Tongue (tissue), 2 donors: ENCODE measurements around the gene LYG1. TPM values are rescaled to one million over a fixed set of nuclear protein-coding genes. Genes with fewer than 3 reads are reported as not detected.
"Not testable (repeated sequence)": the region's sequence is repeated elsewhere in the genome, so short reads cannot be mapped to it uniquely, and the experiment has no call there.

ENCODE experiments used
- DNase-seq: peaks from one replicate; pipeline ENCODE4 v3.0.0-alpha.2; 2015
- total RNA-seq: library from RNA; depleted of rRNA; stranded (reverse); fragments of >200 nt; gene quantifications from one replicate; pipeline ENCODE4 v1.2.3, GENCODE V29; 2014

The LYG1 gene
- total RNA-seq, result 0.41 TPM

DNA sequence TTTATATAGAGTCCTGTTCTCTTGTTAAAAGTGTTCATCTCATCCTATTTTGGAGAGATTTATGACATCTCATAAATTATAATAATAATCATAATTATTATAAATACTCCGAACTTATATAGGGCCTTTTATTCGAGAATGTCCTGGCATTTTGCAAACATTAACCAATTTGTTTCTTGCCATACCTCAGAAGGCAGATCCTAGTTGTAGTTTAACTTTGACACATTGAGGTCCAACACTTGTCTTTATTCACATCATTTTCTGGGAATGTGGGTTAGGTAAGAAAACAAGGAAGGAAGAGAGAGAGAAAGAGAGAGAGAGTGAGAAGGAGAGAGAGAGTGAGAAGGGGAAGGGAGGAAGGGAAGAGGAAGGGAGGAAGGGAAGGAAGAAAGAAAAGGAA, at the start of gene LYG1:
Gene LYG1 (minus strand): TSS at position 101 of the 400 bp plus-strand sequence. CDS start 5,527 bp downstream, outside the sequence.
- not testable (repeated sequence) for DNase-seq

DNA sequence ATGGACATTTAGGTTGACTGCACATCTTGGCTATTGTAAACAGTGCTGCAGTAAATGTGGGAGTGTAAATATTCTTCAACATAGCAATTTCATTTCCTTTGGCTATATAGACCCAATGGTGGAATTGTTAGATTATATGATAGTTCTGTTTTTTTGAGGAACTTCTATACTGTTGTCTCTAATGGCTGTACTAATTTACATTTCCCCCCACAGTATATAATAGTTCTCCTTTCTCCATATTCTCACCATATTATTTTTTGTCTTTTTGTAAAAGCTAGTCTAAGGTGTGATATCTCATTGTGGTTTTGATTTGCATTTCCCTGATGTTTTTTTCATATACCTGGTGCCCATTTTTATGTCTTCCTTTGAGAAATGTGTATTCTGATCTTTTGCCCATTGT, 49.2 kb upstream of the LYG1 start:
- no peak for DNase-seq

GRCh38 chr2:99348173-99348572, 47.2 kb upstream of the LYG1 start:
- DNase-seq, result no peak

DNA sequence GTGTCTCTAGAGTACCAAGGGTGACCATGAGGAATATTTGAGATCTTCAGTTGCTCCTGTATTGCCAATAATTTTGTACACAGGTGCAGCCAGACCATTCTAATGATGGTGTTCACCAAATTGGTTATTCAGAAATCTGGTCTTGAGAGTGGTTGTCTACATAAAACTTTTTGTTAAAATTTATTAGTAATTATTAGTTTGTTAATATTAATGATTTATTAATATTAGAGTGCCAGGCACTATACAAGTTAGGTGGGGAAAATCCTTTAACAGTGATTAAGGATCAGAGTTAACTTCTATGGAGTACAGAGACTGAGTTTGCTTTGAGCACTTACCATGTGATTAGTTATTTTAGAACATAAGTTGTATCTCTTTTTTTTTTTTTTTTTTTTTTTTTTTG, 45.2 kb upstream of the LYG1 start:
- DNase-seq, result no peak

- DNase-seq, result not testable (repeated sequence)
Measured at GRCh38 chr2:99345446-99345845, 44.4 kb upstream of the LYG1 start.

DNA sequence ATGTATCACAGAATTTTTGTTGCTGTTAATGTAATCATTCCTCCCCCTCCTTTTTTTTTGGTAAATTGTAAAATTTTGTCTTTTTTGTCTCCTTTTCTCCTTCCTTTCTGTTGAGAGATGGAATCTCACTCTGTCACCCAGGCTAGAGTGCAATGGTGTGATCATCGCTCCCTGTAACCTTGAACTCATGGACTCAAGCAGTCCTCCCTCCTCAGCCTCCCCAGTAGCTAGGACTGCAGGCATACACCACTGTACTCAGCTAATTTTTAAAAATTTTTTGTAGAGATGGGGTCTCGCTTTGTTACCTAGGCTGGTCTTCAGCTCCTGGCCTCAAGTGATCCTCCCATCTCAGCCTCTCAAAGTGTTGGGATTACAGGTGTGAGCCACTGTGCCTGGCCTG, 41.5 kb upstream of the LYG1 start:
- DNase-seq, result no peak

DNA sequence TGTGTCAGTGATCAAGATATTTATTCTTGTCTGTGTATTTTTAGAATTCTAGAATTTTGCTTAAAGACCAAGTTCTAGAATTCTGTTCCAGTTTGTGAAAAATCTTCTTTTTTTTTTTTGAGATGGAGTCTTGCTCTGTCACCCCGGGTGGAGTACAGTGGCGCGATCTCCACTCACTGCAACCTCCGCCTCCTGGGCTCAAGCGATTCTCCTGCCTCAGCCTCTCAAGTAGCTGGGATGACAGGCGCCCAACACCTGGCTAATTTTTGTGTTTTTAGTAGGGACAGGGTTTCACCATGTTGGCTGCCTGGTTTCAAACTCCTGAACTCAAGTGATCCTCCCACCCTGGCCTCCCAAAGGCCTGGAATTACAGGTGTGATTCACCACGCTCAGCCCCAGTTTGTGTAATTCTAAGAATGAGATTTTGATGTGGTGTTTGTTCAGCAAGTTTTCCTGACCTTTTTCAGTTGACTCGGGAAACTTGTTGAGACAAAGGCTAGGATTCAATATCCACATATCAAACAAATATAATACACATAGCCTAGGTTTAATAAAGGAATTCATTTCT, 39.8 kb upstream of the LYG1 start:
- DNase-seq, result no peak

- peak; percentile 15 for DNase-seq
Measured at GRCh38 chr2:99338029-99338585, 37.1 kb upstream of the LYG1 start.

GRCh38 chr2:99337113-99338028, 36.4 kb upstream of the LYG1 start, which contains the start of gene EIF5B:
TSS of gene EIF5B (plus strand) at chr2:99337389. CDS start at chr2:99337555, 166 bp downstream.
- DNase-seq, result peak; percentile 99

GRCh38 chr2:99336804-99337112, 35.8 kb upstream of the LYG1 start:
- no peak for DNase-seq

GRCh38 chr2:99335911-99336803, 35.2 kb upstream of the LYG1 start, which contains the start of gene TXNDC9:
TSS of gene TXNDC9 (minus strand) at chr2:99336333. CDS start at chr2:99333210, 3,123 bp downstream.
- peak; percentile 100 for DNase-seq

DNA sequence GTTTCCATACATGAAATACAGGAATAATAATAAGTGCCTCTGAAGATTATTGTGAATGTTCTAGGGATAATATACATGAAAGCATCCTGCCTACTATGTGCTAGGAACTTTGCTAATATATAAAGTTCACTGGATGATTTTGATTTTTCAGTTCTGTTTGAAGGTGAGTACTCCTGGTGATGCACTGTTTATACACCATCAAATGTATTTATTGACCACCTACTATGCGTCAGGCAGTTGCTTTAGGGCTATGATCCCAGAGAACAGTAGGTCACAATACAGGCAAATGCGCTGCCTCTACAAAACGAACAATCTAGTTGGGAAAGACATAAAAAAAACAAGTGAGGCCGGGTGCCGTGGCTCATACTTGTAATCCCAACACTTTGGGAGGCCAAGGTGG, 24.4 kb upstream of the LYG1 start:
- DNase-seq, result no peak

- DNase-seq, result not testable (repeated sequence)
Measured at GRCh38 chr2:99317873-99318200, 16.8 kb upstream of the LYG1 start.

DNA sequence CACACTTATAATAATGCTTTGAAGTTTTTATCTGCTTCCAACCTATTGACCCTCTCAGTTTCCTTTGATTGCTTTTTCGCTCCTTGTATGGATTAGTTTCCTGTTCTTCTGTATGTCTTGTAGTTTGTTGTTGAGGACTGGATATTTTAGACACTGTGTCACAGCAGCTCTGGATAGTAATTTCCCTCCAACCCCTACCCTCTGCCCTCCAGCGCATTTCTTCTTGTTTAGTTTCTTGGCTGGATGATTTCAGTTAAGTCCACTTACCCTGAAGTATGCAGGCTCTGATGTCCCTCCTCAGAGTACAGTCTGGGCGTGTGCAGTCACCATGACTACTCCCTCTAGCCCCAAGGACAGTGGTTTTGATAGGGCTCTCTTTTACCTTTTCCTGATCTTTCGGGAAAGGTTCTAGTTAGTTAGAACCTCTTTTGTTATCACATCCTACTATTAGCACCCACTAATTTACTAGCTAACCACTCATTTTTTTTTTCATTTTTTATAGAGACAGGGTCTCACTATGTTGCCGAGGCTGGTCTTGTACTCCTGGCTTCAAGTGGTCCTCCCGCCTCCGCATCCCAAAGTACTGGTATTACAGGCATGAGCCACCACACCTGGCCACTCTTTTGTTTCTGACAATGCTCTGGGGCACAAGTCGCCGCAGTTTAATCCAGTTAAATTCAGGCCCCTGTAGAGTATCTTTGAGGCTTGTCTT, 16.3 kb upstream of the LYG1 start:
- DNase-seq, result no peak

GRCh38 chr2:99299580-99299979, 1.4 kb downstream of the LYG1 start:
- DNase-seq, result no peak

GRCh38 chr2:99297994-99298393, 3.0 kb downstream of the LYG1 start:
- DNase-seq, result no peak

- DNase-seq, result peak; percentile 12
Measured at GRCh38 chr2:99285526-99285925, 15.5 kb downstream of the LYG1 start.

DNA sequence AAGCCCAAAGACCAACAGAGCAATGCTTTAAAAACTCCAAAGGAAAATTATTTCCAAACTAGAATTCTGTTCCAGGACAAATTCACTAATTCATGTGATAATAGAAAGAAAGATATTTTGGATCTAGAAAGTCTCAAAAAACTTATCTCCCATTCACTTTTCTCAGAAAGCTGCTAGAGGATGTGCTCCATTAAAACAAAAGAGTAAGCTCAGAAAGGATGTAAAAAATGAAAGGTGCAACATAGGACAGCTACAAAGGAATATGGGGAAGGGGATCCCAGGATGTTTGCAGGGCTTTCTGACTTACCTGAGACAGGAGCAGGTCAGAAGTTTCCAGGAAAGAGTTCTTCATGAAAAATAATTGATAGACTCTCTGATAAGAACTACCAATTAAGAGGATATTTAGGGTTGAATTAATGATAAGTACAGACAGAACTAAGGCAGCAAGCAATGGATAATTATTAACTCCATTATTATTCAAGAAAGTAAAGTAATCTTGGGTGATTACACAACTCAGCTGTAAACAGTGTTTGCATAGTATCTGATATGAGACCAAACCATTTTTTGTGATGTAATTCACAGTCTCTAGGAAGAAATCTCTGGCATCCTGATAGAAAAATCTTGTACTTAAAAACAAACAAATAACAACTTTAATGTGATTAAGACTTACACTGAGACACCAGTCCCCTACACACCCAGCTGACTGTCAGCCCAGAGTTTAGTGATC, 20.9 kb downstream of the LYG1 start:
- no peak for DNase-seq

DNA sequence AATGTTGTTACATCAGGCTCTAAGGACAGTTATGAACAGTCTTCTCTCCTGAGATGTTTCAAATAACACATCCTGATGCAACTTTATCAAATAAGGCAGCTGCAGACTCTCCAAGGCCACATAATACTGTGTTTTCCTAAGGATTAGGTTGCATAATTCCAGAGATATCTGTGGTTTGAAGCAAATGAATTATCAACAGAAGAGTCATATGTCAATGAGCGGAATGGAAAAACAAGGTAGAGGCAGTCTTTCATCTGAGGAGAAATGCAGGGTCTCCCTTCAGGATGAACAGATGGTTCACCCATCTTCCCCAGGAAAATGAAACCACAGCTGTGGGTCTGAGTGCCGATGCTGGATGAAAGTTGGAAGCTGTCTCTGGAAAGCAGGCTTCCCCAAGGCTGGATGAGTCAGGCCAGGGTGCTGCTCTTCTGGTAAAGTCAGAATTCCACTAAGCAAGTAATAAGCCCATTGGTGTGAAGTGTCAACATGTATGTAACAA, 22.2 kb downstream of the LYG1 start:
- DNase-seq, result no peak

GRCh38 chr2:99278195-99278765, 22.7 kb downstream of the LYG1 start:
- not testable (repeated sequence) for DNase-seq
